Mucosa of rectum (tissue), 2 donors: ENCODE data around the gene TMEM191C.
"Not testable (repeated sequence)": the region's sequence is repeated elsewhere in the genome, so short reads cannot be mapped to it uniquely, and the experiment has no call there.

Experiments
- H3K27ac ChIP-seq, 2 donors: one replicate each; pipeline ENCODE4 v1.7.0; 2013; ENCODE audit warnings: inconsistent platforms in 2 of 2, low read depth in 2 of 2, low read length in 2 of 2
- H3K27me3 ChIP-seq, 2 donors: one replicate each; pipeline ENCODE4 v1.7.0; 2013; ENCODE audit warnings: low read length in 2 of 2; ENCODE audit not compliant: control insufficient read depth in 2 of 2, insufficient read depth in 2 of 2
- H3K36me3 ChIP-seq, 2 donors: one replicate each; pipeline ENCODE4 v1.7.0; 2013; ENCODE audit warnings: low read length in 2 of 2; ENCODE audit not compliant: control insufficient read depth in 2 of 2, insufficient read depth in 2 of 2
- H3K4me1 ChIP-seq, 2 donors: one replicate each; pipeline ENCODE4 v1.7.0; 2013; ENCODE audit warnings: low read length in 2 of 2, mild to moderate bottlenecking in 1 of 2; ENCODE audit not compliant: control insufficient read depth in 2 of 2, insufficient read depth in 2 of 2
- H3K4me3 ChIP-seq, 2 donors: one replicate each; pipeline ENCODE4 v1.7.0; 2013; ENCODE audit warnings: low read length in 2 of 2
- H3K9ac ChIP-seq, 2 donors: one replicate each; pipeline ENCODE4 v1.7.0; 2013; ENCODE audit warnings: low read length in 2 of 2, low read depth in 1 of 2, mild to moderate bottlenecking in 1 of 2
- H3K9me3 ChIP-seq, 2 donors: one replicate each; pipeline ENCODE4 v1.7.0; 2013; ENCODE audit warnings: low read length in 2 of 2; ENCODE audit not compliant: control insufficient read depth in 2 of 2
- donor health status: healthy.
- donor health status: Normal muscosa, but diverticular disease.

Gene TMEM191C

GRCh38 chr22:21454998-21455333 is 12.2 kb upstream of the TMEM191C start:
- not testable (repeated sequence) for H3K9me3 ChIP-seq, H3K36me3 ChIP-seq, H3K27me3 ChIP-seq, H3K9ac ChIP-seq, H3K4me3 ChIP-seq, H3K27ac ChIP-seq, H3K4me1 ChIP-seq

- H3K4me3 ChIP-seq = no peak overlapping the region
- no peaks in the 10 kb centered on the region for H3K27me3 ChIP-seq
- H3K36me3 ChIP-seq = no peaks in the 10 kb centered on the region
- no peak overlapping the region for H3K27ac ChIP-seq
- H3K9me3 ChIP-seq = no peaks in the 10 kb centered on the region
- no peak overlapping the region for H3K9ac ChIP-seq
- no peaks in the 10 kb centered on the region for H3K4me1 ChIP-seq
Observed at GRCh38 chr22:21455334-21456089, 11.7 kb upstream of the TMEM191C start.

GRCh38 chr22:21457023-21457787 is 10.0 kb upstream of the TMEM191C start:
- Histone ChIP-seq H3K4me3 (no peak overlapping the region), H3K27ac (no peak overlapping the region), H3K9me3 (no peaks in the 10 kb centered on the region)

GRCh38 chr22:21462672-21463071 is 4.5 kb upstream of the TMEM191C start:
- not testable (repeated sequence) for H3K4me1 ChIP-seq, H3K27ac ChIP-seq, H3K4me3 ChIP-seq, H3K36me3 ChIP-seq, H3K9ac ChIP-seq, H3K9me3 ChIP-seq, H3K27me3 ChIP-seq

More at GRCh38 chr22:21457023-21457787, 10.0 kb upstream of the TMEM191C start:
- H3K36me3 ChIP-seq = no peaks in the 10 kb centered on the region
- no peaks in the 10 kb centered on the region for H3K4me1 ChIP-seq
- no peak overlapping the region for H3K9ac ChIP-seq
- no peaks in the 10 kb centered on the region for H3K27me3 ChIP-seq

- H3K36me3 ChIP-seq, H3K4me1 ChIP-seq, H3K9ac ChIP-seq, H3K9me3 ChIP-seq, H3K27me3 ChIP-seq: not testable (repeated sequence)
- Histone ChIP-seq H3K27ac (peak overlapping the region; percentile 58 to 80), H3K4me3 (peak overlapping the region; percentile 50 to 52)
Observed at GRCh38 chr22:21468194-21469096, 1.3 kb downstream of the TMEM191C start.

GRCh38 chr22:21469097-21469994 is 2.2 kb downstream of the TMEM191C start:
- H3K9me3 ChIP-seq, H3K9ac ChIP-seq, H3K4me1 ChIP-seq, H3K27me3 ChIP-seq, H3K36me3 ChIP-seq, H3K27ac ChIP-seq, H3K4me3 ChIP-seq: not testable (repeated sequence)

- H3K9ac ChIP-seq, H3K9me3 ChIP-seq, H3K4me3 ChIP-seq, H3K27me3 ChIP-seq, H3K36me3 ChIP-seq, H3K27ac ChIP-seq, H3K4me1 ChIP-seq: not testable (repeated sequence)
Observed at GRCh38 chr22:21472984-21473383, 5.8 kb downstream of the TMEM191C start.

- H3K4me3 ChIP-seq = not testable (repeated sequence)
Observed at GRCh38 chr22:21473664-21474063, 6.5 kb downstream of the TMEM191C start.

GRCh38 chr22:21484039-21484438 is 16.9 kb downstream of the TMEM191C start:
- not testable (repeated sequence) for H3K4me3 ChIP-seq, H3K4me1 ChIP-seq, H3K27me3 ChIP-seq, H3K9ac ChIP-seq, H3K9me3 ChIP-seq, H3K27ac ChIP-seq, H3K36me3 ChIP-seq

More at GRCh38 chr22:21473664-21474063, 6.5 kb downstream of the TMEM191C start:
- H3K27ac ChIP-seq, H3K9me3 ChIP-seq, H3K4me1 ChIP-seq, H3K27me3 ChIP-seq, H3K36me3 ChIP-seq, H3K9ac ChIP-seq: not testable (repeated sequence)
